HCT116 (cell line): ENCODE data around the gene PIGM. TPM values are rescaled to one million over a fixed set of nuclear protein-coding genes. Genes with fewer than 3 reads are reported as not detected.

Experiments used
- ATAC-seq: fragments of 200-7000 bp; cut with Tn5 transposase; 2 replicates; pipeline ENCODE4 v1.9.1; 2020; ENCODE audit warnings: mild to moderate bottlenecking, moderate library complexity
- BruUV-seq: library from RNA; stranded (reverse); fragments of 400-500 nt; replicated peaks from 2 replicates; lab custom pipeline; 2021; lab: Mats Ljungman, UMichigan
- CTCF ChIA-PET: fragments of 300-600 bp; sonication (Branson Sonifier 250); formaldehyde crosslinking; loops from one replicate; lab custom pipeline; 2021; ENCODE audit warnings: antibody characterized with exemption; lab: Charles Lee
- POLR2A ChIA-PET: fragments of 300-600, 350-600 bp; sonication (Branson Sonifier 250); formaldehyde crosslinking; loops from one replicate; lab custom pipeline; 2021; ENCODE audit warnings: antibody characterized with exemption; lab: Charles Lee
- RAD21 ChIA-PET, 2 experiments: fragments of 300-600 bp; sonication (Branson Sonifier 250); formaldehyde crosslinking; loops; one replicate each; lab custom pipeline; 2023; ENCODE audit warnings: low total read pairs in 2 of 2; ENCODE audit not compliant: uncharacterized antibody in 2 of 2, unreplicated experiment in 2 of 2, low non-redundant PET in 1 of 2; lab: Charles Lee
- DNase-seq: peaks from one replicate; pipeline ENCODE4 v3.0.0-alpha.2; 2010; ENCODE audit warnings: low read depth, low spot score
- H2AFZ ChIP-seq: fragments of 200-600 bp; shearing (Covaris generic), sonication (generic); 2 replicates; pipeline ENCODE4 v1.6.1; 2017; ENCODE audit warnings: low read depth, mixed run types, mixed read lengths, antibody characterized with exemption, low read length; ENCODE audit not compliant: poor library complexity, severe bottlenecking
- H3K27ac ChIP-seq: 2 replicates; pipeline ENCODE4 v1.5.1; 2012; ENCODE audit warnings: low read depth, low read length
- H3K27me3 ChIP-seq: fragments of 200-600 bp; sonication (generic); 2 replicates; pipeline ENCODE4 v1.6.1; 2016; ENCODE audit warnings: mixed run types, low read length, mixed read lengths; ENCODE audit not compliant: insufficient read depth
- H3K36me3 ChIP-seq, 2 experiments: fragments of 200-500 bp in 1 of 2; fragments of 200-600 bp in 1 of 2; sonication (Bioruptor generic) in 1 of 2; sonication (generic) in 1 of 2; 2 replicates each; pipeline versions ENCODE4 v1.5.1 to v1.6.1; 2014 to 2016; ENCODE audit warnings: low read length in 2 of 2, inconsistent platforms in 1 of 2, mixed read lengths in 1 of 2, mixed run types in 1 of 2; ENCODE audit not compliant: insufficient read depth in 2 of 2, control insufficient read depth in 1 of 2
- H3K4me1 ChIP-seq, 2 experiments: fragments of 200-600 bp in 1 of 2; sonication (generic) in 1 of 2; 2 replicates each; pipeline versions ENCODE4 v1.5.1 to v1.6.1; 2012 to 2017; ENCODE audit warnings: low read length in 2 of 2, inconsistent platforms in 1 of 2, mild to moderate bottlenecking in 1 of 2, mixed read lengths in 1 of 2, mixed run types in 1 of 2, moderate library complexity in 1 of 2; ENCODE audit not compliant: insufficient read depth in 2 of 2, control insufficient read depth in 1 of 2
- H3K4me2 ChIP-seq: fragments of 200-600 bp; sonication (generic); 2 replicates; pipeline ENCODE4 v1.6.1; 2017; ENCODE audit warnings: mixed run types, low read length, mixed read lengths
- H3K4me3 ChIP-seq, 2 experiments: fragments of 200-600 bp in 1 of 2; sonication (generic) in 1 of 2; replicated peaks in 1 of 2; 2 replicates each; pipeline ENCODE4 v1.5.1; 2011 to 2016; ENCODE audit warnings: low read length in 2 of 2, control low read depth in 1 of 2, low read depth in 1 of 2, mild to moderate bottlenecking in 1 of 2, mixed read lengths in 1 of 2, mixed run types in 1 of 2
- H3K79me2 ChIP-seq: fragments of 200-600 bp; sonication (generic); 2 replicates; pipeline ENCODE4 v1.6.1; 2017; ENCODE audit warnings: mild to moderate bottlenecking, mixed run types, low read length, moderate library complexity, mixed read lengths; ENCODE audit not compliant: insufficient read depth
- H3K9ac ChIP-seq: fragments of 200-600 bp; sonication (generic); 2 replicates; pipeline ENCODE4 v1.6.1; 2016; ENCODE audit warnings: low read length, mixed read lengths
- H3K9me2 ChIP-seq: fragments of 200-600 bp; sonication (generic), shearing (Covaris generic); 2 replicates; pipeline ENCODE4 v1.6.1; 2017; ENCODE audit warnings: mixed run types, mild to moderate bottlenecking, moderate library complexity; ENCODE audit not compliant: insufficient read depth
- H3K9me3 ChIP-seq, 2 experiments: fragments of 200-500 bp in 1 of 2; fragments of 200-600 bp in 1 of 2; sonication (Bioruptor generic) in 1 of 2; sonication (generic) in 1 of 2; 2 replicates each; pipeline ENCODE4 v1.6.1; 2014 to 2017; ENCODE audit warnings: low read length in 2 of 2, mixed read lengths in 2 of 2, inconsistent platforms in 1 of 2, low read depth in 1 of 2, mild to moderate bottlenecking in 1 of 2, mixed run types in 1 of 2, moderate library complexity in 1 of 2; ENCODE audit not compliant: control insufficient read depth in 1 of 2, insufficient read depth in 1 of 2
- H4K20me1 ChIP-seq: fragments of 200-600 bp; sonication (generic), shearing (Covaris generic); 2 replicates; pipeline ENCODE4 v1.6.1; 2017; ENCODE audit warnings: mixed run types, mild to moderate bottlenecking, moderate library complexity; ENCODE audit not compliant: insufficient read depth
- ATF3 ChIP-seq: IDR thresholded peaks from 2 replicates; pipeline ENCODE4 v1.6.1; 2012
- CBX3 ChIP-seq: IDR thresholded peaks from 2 replicates; pipeline ENCODE4 v1.6.1; 2012; ENCODE audit warnings: low read depth
- CEBPB ChIP-seq: IDR thresholded peaks from 2 replicates; pipeline ENCODE4 v1.6.1; 2012; ENCODE audit warnings: low read depth
- EGR1 ChIP-seq: IDR thresholded peaks from 2 replicates; pipeline ENCODE4 v1.6.1; 2012; ENCODE audit warnings: low read depth
- ELF1 ChIP-seq: IDR thresholded peaks from 2 replicates; pipeline ENCODE4 v1.6.1; 2012; ENCODE audit warnings: low read depth, borderline replicate concordance
- EZH2 ChIP-seq: fragments of 200-600 bp; sonication (generic); IDR thresholded peaks from 2 replicates; pipeline ENCODE4 v1.6.1; 2017; ENCODE audit warnings: antibody characterized with exemption, mixed run types
- EZH2phosphoT487 ChIP-seq: fragments of 200-600 bp; IDR thresholded peaks from 2 replicates; pipeline ENCODE4 v1.6.1; 2018; ENCODE audit warnings: antibody characterized with exemption, borderline replicate concordance
- FOSL1 ChIP-seq: IDR thresholded peaks from 2 replicates; pipeline ENCODE4 v1.6.1; 2012; ENCODE audit warnings: low read depth
- JUND ChIP-seq: IDR thresholded peaks from 2 replicates; pipeline ENCODE4 v1.6.1; 2012
- MAX ChIP-seq: IDR thresholded peaks from 2 replicates; pipeline ENCODE4 v1.6.1; 2012
- RAD21 ChIP-seq: IDR thresholded peaks from 2 replicates; pipeline ENCODE4 v1.6.1; 2012; ENCODE audit warnings: low read depth, mild to moderate bottlenecking
- SIN3A ChIP-seq: IDR thresholded peaks from 2 replicates; pipeline ENCODE4 v1.6.1; 2012; ENCODE audit warnings: low read depth
- SRF ChIP-seq: IDR thresholded peaks from 2 replicates; pipeline ENCODE4 v1.6.1; 2012; ENCODE audit warnings: low read depth
- TCF7L2 ChIP-seq: IDR thresholded peaks from 2 replicates; pipeline ENCODE4 v1.7.0; 2011; ENCODE audit warnings: borderline replicate concordance, inconsistent platforms; ENCODE audit not compliant: insufficient read depth, insufficient read length; ENCODE audit errors: extremely low read depth
- ZFX ChIP-seq: fragments of 450-650 bp; IDR thresholded peaks from 2 replicates; pipeline ENCODE4 v1.6.1; 2017
- ZNF274 ChIP-seq: fragments of 200-500 bp; sonication (Bioruptor generic); IDR thresholded peaks from 2 replicates; pipeline ENCODE4 v1.6.1; 2014; ENCODE audit warnings: mild to moderate bottlenecking, low read depth, low read length, inconsistent platforms
- intact Hi-C: fragments of 100-400 bp; cut with micrococcal nuclease; formaldehyde crosslinking; loops from 2 replicates; pipeline ENCODE4 v1.10.0; 2022
- total RNA-seq: library from RNA; stranded (reverse); gene quantifications from one replicate; pipeline ENCODE4 v1.2.1, GENCODE V29; 2021; ENCODE audit not compliant: unreplicated experiment
- TF ChIP-seq, protein P1 (sequence below): IDR thresholded peaks from 2 replicates; pipeline ENCODE4 v1.6.1; 2012; ENCODE audit warnings: low read depth
- TF ChIP-seq, protein P2 (sequence below), 3 experiments: fragments of 200-600 bp in 1 of 3; sonication (generic) in 1 of 3; IDR thresholded peaks in 2 of 3; conservative IDR thresholded peaks in 1 of 3; 2 replicates each; pipeline ENCODE4 v1.5.1; 2012 to 2017; ENCODE audit warnings: low read depth in 2 of 3, low read length in 2 of 3, antibody characterized with exemption in 1 of 3, borderline replicate concordance in 1 of 3, control low read depth in 1 of 3, mild to moderate bottlenecking in 1 of 3, mixed read lengths in 1 of 3, mixed run types in 1 of 3, moderate library complexity in 1 of 3; ENCODE audit not compliant: insufficient read depth in 1 of 3

Gene PIGM
- total RNA-seq, 1 experiment from 2014 or later, result 4.1 TPM

DNA sequence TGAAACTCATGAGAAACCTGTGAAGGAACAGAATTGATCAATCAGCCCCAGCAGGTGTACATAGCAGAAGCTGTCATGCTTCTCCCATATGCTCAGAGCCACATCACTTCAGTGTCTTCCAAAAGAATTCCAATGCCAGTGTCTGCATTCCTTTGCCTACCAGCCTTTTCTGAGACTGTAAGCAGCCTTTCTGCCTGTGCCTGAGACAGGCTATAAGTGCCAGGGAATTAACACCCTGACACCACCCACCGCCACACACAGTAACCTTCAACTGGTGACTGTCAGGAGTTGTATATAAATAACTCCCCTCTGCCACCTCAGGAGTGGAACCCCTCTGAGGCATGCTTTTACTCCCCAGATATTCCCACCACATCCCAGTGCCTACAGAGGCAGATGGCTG, 39.6 kb downstream of the PIGM start:
- Histone ChIP-seq H3K36me3 (no peaks in the 10 kb centered on the region), H3K4me2 (no peak overlapping the region), H4K20me1 (no peaks in the 10 kb centered on the region), H3K27ac (no peak overlapping the region), H3K79me2 (no peaks in the 10 kb centered on the region), H3K9ac (no peak overlapping the region), H3K4me3 (no peak overlapping the region), H3K4me1 (peaks cover 0 to 13% of the 10 kb centered on the region in 2 experiments; a peak in 2 of 4 replicates), H3K27me3 (no peaks in the 10 kb centered on the region), H2AFZ (no peak overlapping the region), H3K9me3 (no peaks in the 10 kb centered on the region), H3K9me2 (no peaks in the 10 kb centered on the region)
- ChIA-PET RAD21 (no interaction called here), POLR2A (no interaction called here), CTCF (interaction anchor here (1.5 kb wide), 1 partner anchor 15 kb away, joined by 9 read pairs; no protein-coding TSS in a partner anchor)
- intact Hi-C loops, result no loop called here
- no TSS peak for BruUV-seq
- DNase-seq (no peak), ATAC-seq (no peak)
- TF ChIP-seq RAD21 (no peak), MAX (no peak), EZH2 (no peak), FOSL1 (no peak), TCF7L2 (no peak), ZFX (no peak), CEBPB (no peak), SIN3A (no peak), ATF3 (no peak), ZNF274 (no peak), EGR1 (no peak), EZH2phosphoT487 (no peak), JUND (no peak), CBX3 (no peak), ELF1 (no peak), SRF (no peak)
- TF ChIP-seq, protein P1, sequence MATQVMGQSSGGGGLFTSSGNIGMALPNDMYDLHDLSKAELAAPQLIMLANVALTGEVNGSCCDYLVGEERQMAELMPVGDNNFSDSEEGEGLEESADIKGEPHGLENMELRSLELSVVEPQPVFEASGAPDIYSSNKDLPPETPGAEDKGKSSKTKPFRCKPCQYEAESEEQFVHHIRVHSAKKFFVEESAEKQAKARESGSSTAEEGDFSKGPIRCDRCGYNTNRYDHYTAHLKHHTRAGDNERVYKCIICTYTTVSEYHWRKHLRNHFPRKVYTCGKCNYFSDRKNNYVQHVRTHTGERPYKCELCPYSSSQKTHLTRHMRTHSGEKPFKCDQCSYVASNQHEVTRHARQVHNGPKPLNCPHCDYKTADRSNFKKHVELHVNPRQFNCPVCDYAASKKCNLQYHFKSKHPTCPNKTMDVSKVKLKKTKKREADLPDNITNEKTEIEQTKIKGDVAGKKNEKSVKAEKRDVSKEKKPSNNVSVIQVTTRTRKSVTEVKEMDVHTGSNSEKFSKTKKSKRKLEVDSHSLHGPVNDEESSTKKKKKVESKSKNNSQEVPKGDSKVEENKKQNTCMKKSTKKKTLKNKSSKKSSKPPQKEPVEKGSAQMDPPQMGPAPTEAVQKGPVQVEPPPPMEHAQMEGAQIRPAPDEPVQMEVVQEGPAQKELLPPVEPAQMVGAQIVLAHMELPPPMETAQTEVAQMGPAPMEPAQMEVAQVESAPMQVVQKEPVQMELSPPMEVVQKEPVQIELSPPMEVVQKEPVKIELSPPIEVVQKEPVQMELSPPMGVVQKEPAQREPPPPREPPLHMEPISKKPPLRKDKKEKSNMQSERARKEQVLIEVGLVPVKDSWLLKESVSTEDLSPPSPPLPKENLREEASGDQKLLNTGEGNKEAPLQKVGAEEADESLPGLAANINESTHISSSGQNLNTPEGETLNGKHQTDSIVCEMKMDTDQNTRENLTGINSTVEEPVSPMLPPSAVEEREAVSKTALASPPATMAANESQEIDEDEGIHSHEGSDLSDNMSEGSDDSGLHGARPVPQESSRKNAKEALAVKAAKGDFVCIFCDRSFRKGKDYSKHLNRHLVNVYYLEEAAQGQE, result no peak
- TF ChIP-seq, protein P2, sequence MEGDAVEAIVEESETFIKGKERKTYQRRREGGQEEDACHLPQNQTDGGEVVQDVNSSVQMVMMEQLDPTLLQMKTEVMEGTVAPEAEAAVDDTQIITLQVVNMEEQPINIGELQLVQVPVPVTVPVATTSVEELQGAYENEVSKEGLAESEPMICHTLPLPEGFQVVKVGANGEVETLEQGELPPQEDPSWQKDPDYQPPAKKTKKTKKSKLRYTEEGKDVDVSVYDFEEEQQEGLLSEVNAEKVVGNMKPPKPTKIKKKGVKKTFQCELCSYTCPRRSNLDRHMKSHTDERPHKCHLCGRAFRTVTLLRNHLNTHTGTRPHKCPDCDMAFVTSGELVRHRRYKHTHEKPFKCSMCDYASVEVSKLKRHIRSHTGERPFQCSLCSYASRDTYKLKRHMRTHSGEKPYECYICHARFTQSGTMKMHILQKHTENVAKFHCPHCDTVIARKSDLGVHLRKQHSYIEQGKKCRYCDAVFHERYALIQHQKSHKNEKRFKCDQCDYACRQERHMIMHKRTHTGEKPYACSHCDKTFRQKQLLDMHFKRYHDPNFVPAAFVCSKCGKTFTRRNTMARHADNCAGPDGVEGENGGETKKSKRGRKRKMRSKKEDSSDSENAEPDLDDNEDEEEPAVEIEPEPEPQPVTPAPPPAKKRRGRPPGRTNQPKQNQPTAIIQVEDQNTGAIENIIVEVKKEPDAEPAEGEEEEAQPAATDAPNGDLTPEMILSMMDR (IDR thresholded peaks at IDR 0.05 in 2 of 3, conservative IDR thresholded peaks at IDR 0.05 in 1 of 3; ENCODE audit: borderline replicate concordance in 1 of 3, insufficient read depth in 1 of 3, low read depth in 2 of 3, low read length in 2 of 3), result no peak
